GM23248 (cell line): ENCODE results near the gene UNC13B. TPM values are rescaled to one million over a fixed set of nuclear protein-coding genes. Genes with fewer than 3 reads are reported as not detected.
"Not testable (repeated sequence)": the region's sequence is repeated elsewhere in the genome, so short reads cannot be mapped to it uniquely, and the experiment has no call there.

ENCODE experiments used
- DNase-seq: peaks from one replicate; pipeline ENCODE4 v3.0.0-alpha.2; 2015
- H2AFZ ChIP-seq: fragments of 200-600 bp; sonication (generic); 2 replicates; pipeline ENCODE4 v1.6.1; 2016; ENCODE audit warnings: antibody characterized with exemption
- H3F3A ChIP-seq: fragments of 200-600 bp; sonication (generic); 2 replicates; pipeline ENCODE4 v1.6.1; 2016; ENCODE audit warnings: mild to moderate bottlenecking, antibody characterized with exemption, mixed run types; ENCODE audit not compliant: insufficient read depth
- H3K27ac ChIP-seq: fragments of 200-600 bp; sonication (generic); 2 replicates; pipeline ENCODE4 v1.5.1; 2016; ENCODE audit warnings: mild to moderate bottlenecking
- H3K27me3 ChIP-seq: fragments of 200-600 bp; sonication (generic); replicated peaks from 2 replicates; pipeline ENCODE4 v1.6.1; 2016; ENCODE audit warnings: mild to moderate bottlenecking; ENCODE audit not compliant: insufficient read depth
- H3K36me3 ChIP-seq: fragments of 200-600 bp; sonication (generic); 2 replicates; pipeline ENCODE4 v1.6.1; 2016; ENCODE audit warnings: low read depth, mild to moderate bottlenecking
- H3K4me1 ChIP-seq: fragments of 200-600 bp; sonication (generic); 2 replicates; pipeline ENCODE4 v1.6.1; 2016; ENCODE audit warnings: mild to moderate bottlenecking; ENCODE audit not compliant: insufficient read depth
- H3K4me2 ChIP-seq: fragments of 200-600 bp; sonication (generic); one replicate; pipeline ENCODE4 v1.6.1; 2016; ENCODE audit warnings: mild to moderate bottlenecking; ENCODE audit not compliant: unreplicated experiment
- H3K4me3 ChIP-seq: fragments of 200-600 bp; sonication (generic); 2 replicates; pipeline ENCODE4 v1.5.1; 2016; ENCODE audit warnings: mild to moderate bottlenecking
- H3K79me2 ChIP-seq: fragments of 200-600 bp; sonication (generic); 2 replicates; pipeline ENCODE4 v1.6.1; 2016; ENCODE audit warnings: mild to moderate bottlenecking; ENCODE audit not compliant: insufficient read depth
- H3K9ac ChIP-seq: fragments of 200-600 bp; sonication (generic); 2 replicates; pipeline ENCODE4 v1.6.1; 2016; ENCODE audit warnings: mild to moderate bottlenecking
- H3K9me2 ChIP-seq: fragments of 200-600 bp; sonication (generic); 2 replicates; pipeline ENCODE4 v1.6.1; 2016; ENCODE audit warnings: mixed run types, mild to moderate bottlenecking, moderate library complexity; ENCODE audit not compliant: insufficient read depth
- H3K9me3 ChIP-seq: fragments of 200-600 bp; sonication (generic); one replicate; pipeline ENCODE4 v1.6.1; 2017; ENCODE audit warnings: low read depth
- H4K20me1 ChIP-seq: fragments of 200-600 bp; sonication (generic); 2 replicates; pipeline ENCODE4 v1.6.0; 2016; ENCODE audit not compliant: insufficient read depth
- EZH2 ChIP-seq: fragments of 200-600 bp; sonication (generic); IDR thresholded peaks from 2 replicates; pipeline ENCODE4 v1.6.1; 2018; ENCODE audit warnings: antibody characterized with exemption, mild to moderate bottlenecking; ENCODE audit not compliant: insufficient read depth, poor library complexity, severe bottlenecking
- EZH2phosphoT487 ChIP-seq: fragments of 200-600 bp; sonication (generic); IDR thresholded peaks from 2 replicates; pipeline ENCODE4 v1.6.1; 2018; ENCODE audit warnings: antibody characterized with exemption, moderate library complexity, mild to moderate bottlenecking, low read depth; ENCODE audit not compliant: insufficient read depth
- WGBS, 2 experiments: methylation state at CpG; one replicate each; pipeline ENCODE4 v1.1.6; 2015 to 2017; ENCODE audit warnings: low lambda C conversion rate in 2 of 2, low coverage in 1 of 2; ENCODE audit errors: missing lambda C conversion rate in 2 of 2; 5-methylcytosine and 5-hydroxymethylcytosine counted together
- in situ Hi-C: fragments of 300-500 bp; cut with MboI; formaldehyde crosslinking; loops from 2 replicates; pipeline ENCODE4 v1.15.0; 2020
- polyA plus RNA-seq: library from polyadenylated mRNA; unstranded; fragments of >200 nt; fragmentation: Nextera tagmentation; extraction: Ambion mirVana; gene quantifications from 2 replicates; pipeline ENCODE4 v1.2.1, GENCODE V29; 2016
- total RNA-seq: library from RNA; depleted of rRNA; stranded (reverse); fragments of >200 nt; shearing (Covaris generic); gene quantifications from 2 replicates; pipeline ENCODE4 v1.2.3, GENCODE V29; 2014

The UNC13B gene
- total and polyA plus RNA-seq, 2 experiments from 2014 or later: 5.5 to 15.3 TPM

DNA sequence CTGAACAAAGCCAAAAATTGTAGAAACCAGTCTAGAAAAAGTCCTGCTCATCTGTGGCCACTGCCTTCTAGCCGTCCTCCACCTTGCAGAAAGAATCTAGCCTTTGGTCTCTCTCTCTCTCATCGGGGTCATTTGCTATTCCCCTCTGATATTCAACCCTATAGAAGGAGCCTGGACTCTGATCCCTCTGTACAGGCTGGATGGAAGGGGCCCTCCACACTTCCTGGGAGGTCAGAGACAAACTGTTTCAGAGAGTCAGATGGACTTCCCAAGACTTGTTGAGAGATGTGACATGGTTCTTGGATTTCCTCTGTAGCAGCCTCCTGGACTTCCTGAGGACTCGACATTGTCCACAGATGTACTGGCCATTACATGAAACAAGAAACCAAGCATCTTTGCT, 243.1 kb downstream of the UNC13B start:
- Histone ChIP-seq H3K9me2 (no peaks in the 10 kb centered on the region), H3K4me3 (no peak overlapping the region)
- in situ Hi-C loops: no loop called here

DNA sequence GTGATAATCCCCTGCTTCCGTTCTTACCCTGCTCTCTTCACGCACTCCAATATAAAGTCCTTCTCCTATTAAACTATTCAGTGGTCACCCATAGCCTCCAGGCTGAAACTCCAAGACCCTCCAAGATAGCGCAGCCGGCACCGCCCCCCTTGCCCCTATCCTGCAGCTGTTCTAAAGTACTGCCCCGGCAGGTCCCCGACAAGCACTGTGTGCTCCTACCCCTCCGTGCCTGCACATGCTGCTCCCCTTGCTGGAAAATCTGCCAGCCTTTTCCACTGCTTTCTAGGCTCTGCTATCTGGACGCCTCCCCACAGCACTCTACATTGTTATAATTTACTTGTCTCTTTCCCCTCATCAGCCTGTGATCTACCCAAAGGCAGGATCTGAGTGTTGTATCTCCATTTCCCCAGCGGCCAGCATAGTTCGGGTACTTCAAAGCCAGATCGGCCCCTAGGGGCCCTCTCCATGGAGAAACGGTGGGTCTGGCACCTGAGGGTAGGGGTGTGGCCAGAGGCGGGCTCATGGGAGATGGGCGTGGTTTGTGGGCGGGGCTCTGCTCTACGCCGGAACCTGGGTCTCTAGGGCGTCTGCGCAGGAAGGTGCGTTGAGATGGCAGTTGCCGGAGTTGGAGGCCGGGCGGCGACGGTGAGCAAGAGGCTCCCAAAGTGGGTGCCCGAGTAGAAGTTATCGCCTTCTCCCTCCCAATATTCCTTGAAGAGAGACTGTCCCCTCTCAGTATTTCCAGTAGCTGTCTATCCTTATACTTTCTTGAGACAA, 244.6 kb downstream of the UNC13B start:
- in situ Hi-C loops: no loop called here
- H3K27me3 ChIP-seq: no peaks in the 10 kb centered on the region
- 22 to 30% methylated on average over 28 of the region's 28 CpGs for WGBS, 2 experiments
- no peaks in the 10 kb centered on the region for H3K4me1 ChIP-seq
- peak; percentile 17 for DNase-seq
- H3K9me2 ChIP-seq: no peaks in the 10 kb centered on the region
- H2AFZ ChIP-seq: no peak overlapping the region
- no peaks in the 10 kb centered on the region for H4K20me1 ChIP-seq
- no peak overlapping the region for H3K4me3 ChIP-seq
- TF ChIP-seq EZH2: no peak
- TF ChIP-seq EZH2phosphoT487: no peak
- H3K36me3 ChIP-seq: no peaks in the 10 kb centered on the region
- no peaks in the 10 kb centered on the region for H3K9me3 ChIP-seq
- no peak overlapping the region for H3K4me2 ChIP-seq
- H3K27ac ChIP-seq: no peak overlapping the region
- H3K9ac ChIP-seq: no peak overlapping the region
- no peaks in the 10 kb centered on the region for H3F3A ChIP-seq
- H3K79me2 ChIP-seq: no peaks in the 10 kb centered on the region

More for the DNA sequence above, 243.1 kb downstream of the UNC13B start:
- WGBS, 2 experiments: 92 to 98% methylated on average over 3 of the region's 3 CpGs
- Histone ChIP-seq H3K36me3 (no peaks in the 10 kb centered on the region), H3K9me3 (no peaks in the 10 kb centered on the region), H3K4me1 (no peaks in the 10 kb centered on the region), H3K27ac (no peak overlapping the region), H3K4me2 (no peak overlapping the region), H4K20me1 (no peaks in the 10 kb centered on the region), H3K27me3 (no peaks in the 10 kb centered on the region), H3K79me2 (no peaks in the 10 kb centered on the region), H3K9ac (no peak overlapping the region), H2AFZ (no peak overlapping the region), H3F3A (no peaks in the 10 kb centered on the region)
- TF ChIP-seq EZH2: no peak
- TF ChIP-seq EZH2phosphoT487: no peak
- no peak for DNase-seq

DNA sequence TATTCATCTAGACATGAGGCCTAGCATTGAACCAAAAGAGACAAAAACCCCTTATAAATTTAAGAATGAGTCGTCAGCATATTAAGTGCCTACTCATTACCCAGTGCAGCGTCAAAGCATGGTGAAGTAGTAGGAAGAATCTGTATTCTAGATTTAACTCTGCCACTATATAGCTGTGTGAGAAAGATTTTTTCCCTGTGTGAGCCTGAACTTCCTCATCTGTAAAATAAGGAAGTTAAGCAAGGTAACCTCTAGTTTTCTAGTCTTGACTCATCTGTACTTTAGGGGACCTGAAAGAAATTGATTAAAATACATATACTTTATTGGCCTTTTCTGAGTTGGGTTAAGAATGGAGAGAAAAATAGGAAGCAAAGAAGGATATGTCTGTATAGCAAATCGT, 246.0 kb downstream of the UNC13B start:
- Histone ChIP-seq H3K79me2 (no peaks in the 10 kb centered on the region), H2AFZ (no peak overlapping the region), H3K9me2 (no peaks in the 10 kb centered on the region), H3K4me2 (no peak overlapping the region), H3K9me3 (no peaks in the 10 kb centered on the region), H3F3A (no peaks in the 10 kb centered on the region), H3K4me3 (no peak overlapping the region), H3K4me1 (no peaks in the 10 kb centered on the region), H3K27ac (no peak overlapping the region), H3K9ac (no peak overlapping the region), H3K36me3 (no peaks in the 10 kb centered on the region), H4K20me1 (no peaks in the 10 kb centered on the region), H3K27me3 (no peaks in the 10 kb centered on the region)
- 57 to 63% methylated on average over 3 of the region's 3 CpGs for WGBS, 2 experiments
- DNase-seq: no peak
- TF ChIP-seq EZH2: no peak
- no peak for TF ChIP-seq EZH2phosphoT487
- in situ Hi-C loops: no loop called here

DNA sequence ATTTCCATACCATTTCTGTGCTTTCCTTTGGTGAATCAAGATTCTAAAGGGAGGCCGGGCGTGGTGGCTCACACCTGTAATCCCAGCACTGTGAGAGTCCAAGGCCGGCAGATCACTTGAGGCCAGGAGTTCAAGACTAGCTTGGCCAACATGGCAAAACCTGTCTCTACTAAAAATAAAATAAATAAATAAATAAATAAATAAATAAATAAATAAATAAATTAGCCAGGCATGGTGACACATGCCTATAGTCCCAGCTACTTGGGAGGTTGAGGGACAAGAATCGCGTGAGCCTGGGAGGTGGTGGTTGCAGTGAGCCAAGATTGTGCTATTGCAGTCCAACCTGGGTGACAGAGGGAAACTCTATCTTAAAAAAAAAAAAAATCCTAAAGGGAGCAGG, 247.6 kb downstream of the UNC13B start:
- H3K4me2 ChIP-seq, DNase-seq, H3K4me3 ChIP-seq, H3K36me3 ChIP-seq, H3K9me3 ChIP-seq, H3K4me1 ChIP-seq, H3K27ac ChIP-seq, H3F3A ChIP-seq, H2AFZ ChIP-seq, H3K9ac ChIP-seq, H4K20me1 ChIP-seq, in situ Hi-C loops, H3K79me2 ChIP-seq, H3K27me3 ChIP-seq, H3K9me2 ChIP-seq: not testable (repeated sequence)
- 93 to 95% methylated on average over 5 of the region's 5 CpGs for WGBS, 2 experiments

DNA sequence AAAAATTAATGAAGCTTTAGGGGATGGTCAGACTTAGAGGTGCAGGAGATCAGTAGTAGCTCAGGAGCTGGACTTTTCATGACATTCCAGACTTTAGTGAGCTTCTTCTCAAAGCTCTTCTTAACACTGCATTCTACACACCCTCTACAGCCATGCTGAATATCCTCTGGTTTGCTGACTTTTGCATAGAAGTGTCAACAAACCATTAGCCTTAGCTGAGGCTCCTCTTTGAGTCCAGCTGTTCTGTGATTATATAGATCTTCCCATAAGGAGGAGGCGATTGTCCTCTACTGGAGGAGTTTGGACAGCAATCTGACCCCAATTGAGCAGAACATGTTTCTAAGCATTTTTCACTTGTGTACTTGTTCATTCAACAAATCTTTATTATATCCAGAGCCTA, 253.1 kb downstream of the UNC13B start:
- Histone ChIP-seq H2AFZ (no peak overlapping the region), H3K27me3 (no peaks in the 10 kb centered on the region), H3K79me2 (no peaks in the 10 kb centered on the region), H3K4me1 (no peaks in the 10 kb centered on the region), H4K20me1 (no peaks in the 10 kb centered on the region), H3K9me3 (no peaks in the 10 kb centered on the region), H3K36me3 (no peaks in the 10 kb centered on the region), H3K9ac (no peak overlapping the region), H3K4me2 (no peak overlapping the region), H3K9me2 (no peaks in the 10 kb centered on the region), H3K4me3 (no peak overlapping the region), H3F3A (no peaks in the 10 kb centered on the region), H3K27ac (no peak overlapping the region)
- TF ChIP-seq EZH2phosphoT487: no peak
- WGBS, 2 experiments: 84 to 85% methylated on average over 1 of the region's 1 CpG
- in situ Hi-C loops: no loop called here
- DNase-seq: no peak
